CD14-positive monocyte (primary cell): ENCODE data around the gene KRTAP10-3. TPM values are rescaled to one million over a fixed set of nuclear protein-coding genes. Genes with fewer than 3 reads are reported as not detected.

ENCODE experiments used
- DNase-seq, 3 donors: peaks; one replicate each; pipeline ENCODE4 v3.0.0-alpha.2; 2011 to 2022
- H2AFZ ChIP-seq: 2 replicates; pipeline ENCODE4 v1.6.0; 2012; ENCODE audit warnings: mild to moderate bottlenecking, low read depth, low read length, inconsistent platforms; ENCODE audit not compliant: insufficient read depth, poor library complexity, severe bottlenecking
- H3K27ac ChIP-seq, 2 donors: 1 replicate in 1 of 2; 2 replicates in 1 of 2; pipeline ENCODE4 v1.5.1; 2012 to 2013; ENCODE audit warnings: low read length in 2 of 2, control low read depth in 1 of 2, inconsistent platforms in 1 of 2, low read depth in 1 of 2, mild to moderate bottlenecking in 1 of 2
- H3K27me3 ChIP-seq, 2 donors: one replicate each; pipeline versions ENCODE4 v1.6.0 to v1.6.1; 2011 to 2013; ENCODE audit warnings: low read length in 2 of 2; ENCODE audit not compliant: control insufficient read depth in 2 of 2, insufficient read depth in 2 of 2
- H3K36me3 ChIP-seq, 2 donors: replicated peaks in 1 of 2; 1 replicate in 1 of 2; 2 replicates in 1 of 2; pipeline versions ENCODE4 v1.5.1 to v1.6.1; 2012 to 2013; ENCODE audit warnings: low read length in 2 of 2, control low read depth in 1 of 2, inconsistent platforms in 1 of 2, mild to moderate bottlenecking in 1 of 2; ENCODE audit not compliant: insufficient read depth in 2 of 2, control insufficient read depth in 1 of 2
- H3K4me1 ChIP-seq, 2 donors: 1 replicate in 1 of 2; 2 replicates in 1 of 2; pipeline versions ENCODE4 v1.5.1 to v1.6.1; 2012 to 2013; ENCODE audit warnings: low read length in 2 of 2, control low read depth in 1 of 2, inconsistent platforms in 1 of 2, mild to moderate bottlenecking in 1 of 2, moderate library complexity in 1 of 2; ENCODE audit not compliant: insufficient read depth in 2 of 2, control insufficient read depth in 1 of 2
- H3K4me2 ChIP-seq: replicated peaks from 2 replicates; pipeline ENCODE3; 2012; ENCODE audit warnings: low read length, moderate library complexity, mild to moderate bottlenecking; ENCODE audit not compliant: poor library complexity, severe bottlenecking; ENCODE audit errors: extremely low read depth
- H3K4me3 ChIP-seq, 3 experiments: fragments of 200-600 bp in 1 of 3; sonication (generic) in 1 of 3; replicated peaks in 1 of 3; 1 replicate in 2 of 3; 2 replicates in 1 of 3; pipeline ENCODE4 v1.5.1; 2011 to 2013; ENCODE audit warnings: low read length in 3 of 3, mild to moderate bottlenecking in 3 of 3, control low read depth in 2 of 3, low read depth in 2 of 3, inconsistent platforms in 1 of 3, moderate library complexity in 1 of 3
- H3K79me2 ChIP-seq: 2 replicates; pipeline ENCODE4 v1.6.0; 2012; ENCODE audit warnings: mild to moderate bottlenecking, control low read depth, inconsistent platforms, low read length, moderate library complexity; ENCODE audit not compliant: insufficient read depth
- H3K9ac ChIP-seq: 2 replicates; pipeline ENCODE4 v1.6.0; 2017; ENCODE audit warnings: low read length, mild to moderate bottlenecking; ENCODE audit not compliant: insufficient read depth, poor library complexity, severe bottlenecking
- H3K9me3 ChIP-seq, 2 donors: replicated peaks in 1 of 2; 1 replicate in 1 of 2; 2 replicates in 1 of 2; pipeline versions ENCODE4 v1.5.1 to v1.6.1; 2012 to 2013; ENCODE audit warnings: low read length in 2 of 2, control low read depth in 1 of 2; ENCODE audit not compliant: control insufficient read depth in 1 of 2, insufficient read depth in 1 of 2
- H4K20me1 ChIP-seq: 2 replicates; pipeline ENCODE4 v1.6.0; 2012; ENCODE audit warnings: mild to moderate bottlenecking, low read length, control low read depth, moderate library complexity; ENCODE audit not compliant: insufficient read depth
- H3K27ac Mint-ChIP-seq, 7 donors: one replicate each; pipeline ENCODE4 v1.8.0; 2020; ENCODE audit warnings: mild to moderate bottlenecking in 7 of 7, mixed read lengths in 7 of 7, moderate library complexity in 6 of 7, inconsistent platforms in 2 of 7
- H3K27me3 Mint-ChIP-seq, 3 donors: one replicate each; pipeline ENCODE4 v1.8.0; 2021 to 2022; ENCODE audit warnings: low read depth in 3 of 3, mild to moderate bottlenecking in 3 of 3, mixed read lengths in 3 of 3, moderate library complexity in 3 of 3, inconsistent platforms in 1 of 3
- H3K36me3 Mint-ChIP-seq, 2 donors: one replicate each; pipeline ENCODE4 v1.8.0; 2020; ENCODE audit warnings: mixed read lengths in 2 of 2, inconsistent platforms in 1 of 2, mild to moderate bottlenecking in 1 of 2
- H3K4me1 Mint-ChIP-seq: one replicate; pipeline ENCODE4 v1.8.0; 2020; ENCODE audit warnings: mild to moderate bottlenecking, mixed read lengths
- H3K4me3 Mint-ChIP-seq, 2 donors: one replicate each; pipeline ENCODE4 v1.8.0; 2020; ENCODE audit warnings: mild to moderate bottlenecking in 2 of 2, mixed read lengths in 2 of 2, moderate library complexity in 1 of 2
- H3K9me3 Mint-ChIP-seq, 7 donors: one replicate each; pipeline ENCODE4 v1.8.0; 2020 to 2022; ENCODE audit warnings: mixed read lengths in 7 of 7, mild to moderate bottlenecking in 6 of 7, moderate library complexity in 6 of 7, inconsistent platforms in 2 of 7
- CTCF ChIP-seq: fragments of 200-600 bp; IDR thresholded peaks from one replicate; pipeline ENCODE4 v1.8.0; 2022; ENCODE audit warnings: antibody characterized with exemption, mild to moderate bottlenecking
- WGBS: methylation state at CpG from one replicate; pipeline ENCODE4 v1.1.5; 2013; ENCODE audit warnings: missing lambda C conversion rate; ENCODE audit not compliant: insufficient coverage; 5-methylcytosine and 5-hydroxymethylcytosine counted together
- intact Hi-C, 2 donors: fragments of 100-400 bp; cut with micrococcal nuclease; formaldehyde crosslinking; loops; one replicate each; pipeline versions ENCODE4 v1.15.0 to v1.15.1; 2023
- polyA plus RNA-seq, 3 donors: library from polyadenylated mRNA; depleted of rRNA in 1 of 3; unstranded in 2 of 3; stranded (reverse) in 1 of 3; fragments of 300-500 nt in 2 of 3; fragments of >200 nt in 1 of 3; fragmentation: Illumina TruSeq in 2 of 3; gene quantifications; 1 replicate in 2 of 3; 2 replicates in 1 of 3; pipeline ENCODE4 v1.2.3, GENCODE V29; 2012 to 2021

KRTAP10-3 gene
- polyA plus RNA-seq, 3 donors: not detected

- WGBS: 90% methylated on average over 25 of the region's 27 CpGs
- Histone ChIP-seq H3K9me3 (peaks cover 0 to 15% of the 10 kb centered on the region in 2 donors), H3K4me1 (peaks cover 0 to 4% of the 10 kb centered on the region in 2 donors), H3K27ac (no peak overlapping the region), H3K9ac (no peak overlapping the region), H4K20me1 (no peaks in the 10 kb centered on the region), H2AFZ (no peak overlapping the region), H3K4me2 (no peak overlapping the region), H3K27me3 (no peaks in the 10 kb centered on the region), H3K4me3 (no peak overlapping the region), H3K79me2 (no peaks in the 10 kb centered on the region), H3K36me3 (no peaks in the 10 kb centered on the region)
- intact Hi-C loops: no loop called here
- H3K9me3 Mint-ChIP-seq: peaks cover 3 to 20% (median 12%) of the 10 kb centered on the region in 7 donors
- TF ChIP-seq CTCF: no peak
- peak overlapping the region in 2 of 7 donors; percentile 41 to 48 for H3K27ac Mint-ChIP-seq
- no peaks in the 10 kb centered on the region for H3K36me3 Mint-ChIP-seq
- no peak for DNase-seq
- peaks cover 11% of the 10 kb centered on the region for H3K4me1 Mint-ChIP-seq
- no peak overlapping the region for H3K4me3 Mint-ChIP-seq
- peaks cover 6 to 7% (median 7%) of the 10 kb centered on the region in 3 donors for H3K27me3 Mint-ChIP-seq
Observed at GRCh38 chr21:44568667-44569556, 10.3 kb upstream of the KRTAP10-3 start.

GRCh38 chr21:44568261-44568660 lies 9.7 kb upstream of the KRTAP10-3 start:
- intact Hi-C loops: no loop called here
- H3K4me3 Mint-ChIP-seq: no peak overlapping the region
- Histone ChIP-seq H3K36me3 (no peaks in the 10 kb centered on the region), H3K27me3 (no peaks in the 10 kb centered on the region), H3K27ac (no peak overlapping the region), H3K4me2 (no peak overlapping the region), H3K9ac (no peak overlapping the region), H3K9me3 (peaks cover 0 to 15% of the 10 kb centered on the region in 2 donors), H3K4me3 (no peak overlapping the region), H3K4me1 (peaks cover 0 to 4% of the 10 kb centered on the region in 2 donors), H4K20me1 (no peaks in the 10 kb centered on the region), H2AFZ (no peak overlapping the region), H3K79me2 (no peaks in the 10 kb centered on the region)
- 83% methylated on average over 12 of the region's 12 CpGs for WGBS
- no peak for TF ChIP-seq CTCF
- peaks cover 3 to 20% (median 12%) of the 10 kb centered on the region in 7 donors for H3K9me3 Mint-ChIP-seq
- H3K27me3 Mint-ChIP-seq: peaks cover 5 to 6% (median 5%) of the 10 kb centered on the region in 3 donors
- peak overlapping the region in 2 of 7 donors; percentile 41 to 45 for H3K27ac Mint-ChIP-seq
- peaks cover 11% of the 10 kb centered on the region for H3K4me1 Mint-ChIP-seq
- no peaks in the 10 kb centered on the region for H3K36me3 Mint-ChIP-seq
- DNase-seq: no peak
